Measurements from ENCODE around the gene MARK3. TPM values are rescaled to one million over a fixed set of nuclear protein-coding genes. Genes with fewer than 3 reads are reported as not detected.

Gene MARK3
- total RNA-seq, 2 donors from 2014 or later, result 87.2 to 147 TPM

DNA sequence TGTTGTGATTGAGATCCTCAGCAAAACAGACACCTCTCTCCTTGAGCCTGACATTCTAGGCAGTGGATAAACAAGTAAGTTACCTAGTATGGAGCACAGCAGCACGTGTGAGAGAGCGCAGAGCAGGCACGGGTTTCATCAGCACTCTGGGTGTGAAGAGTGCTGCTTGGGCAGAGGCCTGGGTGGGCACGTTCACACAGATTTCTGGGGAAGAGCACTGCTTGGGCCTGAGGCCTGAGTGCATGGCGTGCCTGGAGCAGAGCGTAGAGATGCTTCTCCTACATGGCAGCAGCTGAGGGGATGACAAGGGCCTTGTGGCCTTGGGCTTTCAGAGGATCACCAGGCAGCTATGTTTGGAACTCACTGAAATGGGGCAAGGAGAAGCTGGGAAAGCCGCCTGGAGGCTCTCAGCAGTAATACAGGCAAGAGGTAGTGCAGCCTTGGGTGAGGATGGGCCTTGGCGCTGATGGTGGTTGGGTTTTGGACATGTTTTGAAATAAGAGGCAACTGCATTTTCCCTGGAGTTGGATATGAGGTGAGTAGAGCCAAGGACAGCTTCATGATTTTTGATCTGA is 119.9 kb downstream of the MARK3 start:
- TF ChIP-seq, protein P1, sequence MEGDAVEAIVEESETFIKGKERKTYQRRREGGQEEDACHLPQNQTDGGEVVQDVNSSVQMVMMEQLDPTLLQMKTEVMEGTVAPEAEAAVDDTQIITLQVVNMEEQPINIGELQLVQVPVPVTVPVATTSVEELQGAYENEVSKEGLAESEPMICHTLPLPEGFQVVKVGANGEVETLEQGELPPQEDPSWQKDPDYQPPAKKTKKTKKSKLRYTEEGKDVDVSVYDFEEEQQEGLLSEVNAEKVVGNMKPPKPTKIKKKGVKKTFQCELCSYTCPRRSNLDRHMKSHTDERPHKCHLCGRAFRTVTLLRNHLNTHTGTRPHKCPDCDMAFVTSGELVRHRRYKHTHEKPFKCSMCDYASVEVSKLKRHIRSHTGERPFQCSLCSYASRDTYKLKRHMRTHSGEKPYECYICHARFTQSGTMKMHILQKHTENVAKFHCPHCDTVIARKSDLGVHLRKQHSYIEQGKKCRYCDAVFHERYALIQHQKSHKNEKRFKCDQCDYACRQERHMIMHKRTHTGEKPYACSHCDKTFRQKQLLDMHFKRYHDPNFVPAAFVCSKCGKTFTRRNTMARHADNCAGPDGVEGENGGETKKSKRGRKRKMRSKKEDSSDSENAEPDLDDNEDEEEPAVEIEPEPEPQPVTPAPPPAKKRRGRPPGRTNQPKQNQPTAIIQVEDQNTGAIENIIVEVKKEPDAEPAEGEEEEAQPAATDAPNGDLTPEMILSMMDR (IDR thresholded peaks at IDR 0.05), result no peak
- no peak for TF ChIP-seq POLR2A (IDR thresholded peaks at IDR 0.05)
- intact Hi-C loops (cut with DNase I), result no loop called here
- Histone ChIP-seq H3K4me1 (peaks cover 6% of the 10 kb centered on the region), H3K27me3 (no peaks in the 10 kb centered on the region), H3K9me3 (no peaks in the 10 kb centered on the region), H3K4me3 (no peak overlapping the region), H3K36me3 (replicated peaks in 1 of 2; ENCODE audit: insufficient read depth in 1 of 2, low read depth in 2 of 2) (peaks cover 0 to 28% of the 10 kb centered on the region in 2 donors), H3K27ac (no peak overlapping the region)
- DNase-seq, result peak in 1 of 4 donors; percentile 8
- no peak for ATAC-seq
- 82% methylated on average over 8 of the region's 8 CpGs for WGBS, 2 donors

DNA sequence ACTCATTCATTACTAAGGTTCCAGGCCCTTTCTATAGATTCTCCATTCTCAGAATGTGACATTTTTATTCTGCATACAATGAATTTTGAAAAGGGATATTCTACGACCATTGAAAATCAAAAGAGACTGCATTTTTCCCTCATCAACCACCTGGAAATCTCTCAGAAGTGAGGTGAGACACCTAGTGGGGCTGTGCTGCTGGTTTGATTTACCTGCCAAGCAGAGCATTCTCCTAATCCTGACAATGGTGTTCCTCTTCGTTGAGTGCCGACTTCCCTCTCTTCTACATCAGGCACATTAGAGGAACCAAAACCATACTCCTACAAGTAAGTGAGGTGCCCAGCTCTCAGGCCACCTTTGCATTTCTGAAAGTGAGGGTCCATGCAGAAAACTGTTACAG is 122.5 kb downstream of the MARK3 start:
- no peaks in the 10 kb centered on the region for H3K9me3 ChIP-seq
- TF ChIP-seq POLR2A (IDR thresholded peaks at IDR 0.05), result no peak
- TF ChIP-seq, protein P1 (IDR thresholded peaks at IDR 0.05), result no peak
- 57 to 89% methylated on average over 3 of the region's 3 CpGs for WGBS, 2 donors
- DNase-seq (no peak), ATAC-seq (no peak)
- H3K27me3 ChIP-seq, result no peaks in the 10 kb centered on the region
- intact Hi-C loops (cut with DNase I), result no loop called here
- no peak overlapping the region for H3K4me3 ChIP-seq
- no peak overlapping the region for H3K27ac ChIP-seq
- peaks cover 6% of the 10 kb centered on the region for H3K4me1 ChIP-seq
- H3K36me3 ChIP-seq (replicated peaks in 1 of 2; ENCODE audit: insufficient read depth in 1 of 2, low read depth in 2 of 2), result peaks cover 0 to 20% of the 10 kb centered on the region in 2 donors

DNA sequence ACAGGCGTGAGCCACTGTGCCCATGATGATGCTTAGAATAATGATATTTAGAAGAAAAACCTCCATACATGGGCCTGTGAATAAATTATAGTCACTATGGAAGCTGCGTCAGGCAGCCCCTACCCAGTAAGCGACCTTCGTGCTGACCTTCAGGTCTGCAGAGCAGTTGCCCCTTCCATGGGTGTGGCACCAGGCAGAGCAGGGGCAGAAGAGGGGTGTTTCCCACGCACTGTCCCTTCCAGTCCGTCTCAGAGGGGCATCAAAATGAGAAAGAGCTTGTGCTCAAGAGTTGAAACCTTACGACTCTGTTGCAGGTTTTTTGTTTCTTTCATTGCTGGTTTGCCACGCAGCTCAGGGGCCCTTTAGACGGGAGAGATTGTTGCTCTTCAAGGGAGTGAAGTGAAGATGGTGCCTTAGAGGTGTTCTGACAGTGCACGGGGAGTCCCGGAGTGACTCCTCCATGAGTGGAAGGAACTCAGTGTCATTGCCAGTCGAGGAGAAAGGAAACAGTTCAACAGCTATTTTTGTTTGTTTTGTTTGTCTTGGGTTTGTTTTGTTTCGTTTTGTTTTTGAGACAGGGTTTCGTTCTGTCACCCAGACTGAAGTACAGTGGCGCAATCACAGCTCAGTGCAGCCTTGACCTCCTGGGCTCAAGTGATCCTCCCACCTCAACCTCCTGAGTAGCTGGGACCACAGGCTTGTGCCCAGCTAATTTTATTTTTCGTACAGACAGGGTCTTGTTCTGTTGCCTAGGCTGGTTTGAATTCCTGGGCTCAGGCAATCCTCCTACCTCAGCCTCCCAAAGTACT is 123.5 kb downstream of the MARK3 start:
- intact Hi-C loops (cut with DNase I), result no loop called here
- Histone ChIP-seq H3K27me3 (no peaks in the 10 kb centered on the region), H3K9me3 (no peaks in the 10 kb centered on the region), H3K4me3 (no peak overlapping the region), H3K4me1 (peaks cover 14% of the 10 kb centered on the region), H3K36me3 (replicated peaks in 1 of 2; ENCODE audit: insufficient read depth in 1 of 2, low read depth in 2 of 2) (peaks cover 0 to 11% of the 10 kb centered on the region in 2 donors), H3K27ac (no peak overlapping the region)
- DNase-seq, result no peak
- TF ChIP-seq POLR2A (IDR thresholded peaks at IDR 0.05), result no peak
- TF ChIP-seq, protein P1 (IDR thresholded peaks at IDR 0.05), result no peak
- ATAC-seq, result no peak
- WGBS, 2 donors, result 83 to 84% methylated on average over 16 of the region's 16 CpGs

DNA sequence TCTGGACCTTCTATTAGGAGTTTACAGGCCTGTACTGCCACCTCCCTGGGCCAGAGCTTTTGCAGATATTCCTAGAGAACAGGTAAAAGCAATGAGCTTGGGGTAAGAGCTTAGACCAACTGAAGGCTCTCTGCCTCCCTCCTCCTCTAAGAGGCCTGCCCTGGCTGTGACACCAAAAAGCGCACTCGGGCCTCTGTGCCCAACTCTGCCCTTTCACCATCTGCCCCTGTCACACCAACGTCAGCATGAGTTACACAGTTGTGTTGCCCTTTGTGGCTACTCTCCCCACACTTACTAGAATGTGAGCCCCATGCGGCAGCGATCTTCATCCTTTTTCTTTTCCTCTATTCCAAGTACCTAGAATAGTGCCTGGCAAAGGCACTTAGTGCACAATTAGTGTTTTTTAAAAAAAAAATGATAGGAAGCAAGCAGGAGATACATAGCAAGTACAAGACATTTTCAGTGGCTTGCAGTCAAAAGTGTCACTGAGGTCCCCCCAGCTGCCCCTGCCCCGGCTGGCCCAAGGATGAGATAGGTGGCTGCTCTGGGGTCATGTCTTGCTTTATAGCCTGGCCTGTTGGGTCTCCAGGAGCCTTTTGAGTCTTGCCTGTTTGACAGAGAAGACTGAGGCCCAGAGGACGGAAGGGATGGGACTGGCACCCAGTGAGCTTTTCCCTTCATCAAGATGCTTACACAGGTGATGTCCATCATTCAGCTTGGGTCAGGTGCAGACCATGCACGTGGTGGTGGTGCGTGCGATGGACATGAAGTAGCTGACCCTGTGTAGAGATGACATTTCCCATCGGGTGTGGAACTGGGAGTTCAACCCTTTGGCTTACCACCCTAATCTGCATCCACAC is 124.9 kb downstream of the MARK3 start:
- no peak for TF ChIP-seq POLR2A (IDR thresholded peaks at IDR 0.05)
- TF ChIP-seq, protein P1 (IDR thresholded peaks at IDR 0.05), result no peak
- intact Hi-C loops (cut with DNase I), result no loop called here
- Histone ChIP-seq H3K27me3 (no peaks in the 10 kb centered on the region), H3K4me3 (no peak overlapping the region), H3K27ac (no peak overlapping the region), H3K4me1 (peaks cover 14% of the 10 kb centered on the region), H3K9me3 (no peaks in the 10 kb centered on the region), H3K36me3 (replicated peaks in 1 of 2; ENCODE audit: insufficient read depth in 1 of 2, low read depth in 2 of 2) (peaks cover 0 to 2% of the 10 kb centered on the region in 2 donors)
- DNase-seq (no peak), ATAC-seq (no peak)
- 84 to 92% methylated on average over 9 to 11 of the region's 11 CpGs for WGBS, 2 donors
